Fibroblast of skin of left biceps (primary cell): Measurements from ENCODE around the gene TRMT1L.

ENCODE experiments used
- DNase-seq, 2 experiments: peaks; one replicate each; pipeline ENCODE4 v3.0.0-alpha.2; 2013; ENCODE audit warnings: low read depth in 2 of 2

The TRMT1L gene

GRCh38 chr1:185112356-185112755 lies 44.4 kb downstream of the TRMT1L start:
- DNase-seq: no peak

- no peak for DNase-seq
Measured at GRCh38 chr1:185111873-185112272, 44.9 kb downstream of the TRMT1L start.

GRCh38 chr1:185110145-185110544 lies 46.6 kb downstream of the TRMT1L start:
- no peak for DNase-seq

- DNase-seq: no peak
Measured at GRCh38 chr1:185108321-185108720, 48.4 kb downstream of the TRMT1L start.

- DNase-seq: no peak
Measured at GRCh38 chr1:185105121-185105520, 51.6 kb downstream of the TRMT1L start.

GRCh38 chr1:185104083-185104482 lies 52.7 kb downstream of the TRMT1L start:
- no peak for DNase-seq

- no peak for DNase-seq
Measured at GRCh38 chr1:185096531-185096930, 60.2 kb downstream of the TRMT1L start.

- DNase-seq: no peak
Measured at GRCh38 chr1:185094761-185095160, 62.0 kb downstream of the TRMT1L start.

- no peak for DNase-seq
Measured at GRCh38 chr1:185091480-185091879, 65.3 kb downstream of the TRMT1L start.

- no peak for DNase-seq
Measured at GRCh38 chr1:185087746-185088145, 69.0 kb downstream of the TRMT1L start.

- no peak for DNase-seq
Measured at GRCh38 chr1:185087101-185087500, 69.7 kb downstream of the TRMT1L start.

- DNase-seq: no peak
Measured at GRCh38 chr1:185083818-185084217, 72.9 kb downstream of the TRMT1L start.

GRCh38 chr1:185080422-185080821 lies 76.3 kb downstream of the TRMT1L start:
- DNase-seq: no peak

GRCh38 chr1:185077374-185077773 lies 79.4 kb downstream of the TRMT1L start:
- no peak for DNase-seq

GRCh38 chr1:185075476-185075875 lies 81.3 kb downstream of the TRMT1L start:
- DNase-seq: no peak

GRCh38 chr1:185074307-185074706 lies 82.4 kb downstream of the TRMT1L start:
- DNase-seq: no peak

- no peak for DNase-seq
Measured at GRCh38 chr1:185073725-185074124, 83.0 kb downstream of the TRMT1L start.

- DNase-seq: no peak
Measured at GRCh38 chr1:185070051-185070450, 86.7 kb downstream of the TRMT1L start.

GRCh38 chr1:185069202-185069772 lies 87.5 kb downstream of the TRMT1L start:
- no peak for DNase-seq

GRCh38 chr1:185068341-185068740 lies 88.4 kb downstream of the TRMT1L start:
- no peak for DNase-seq
